ENCODE results near the gene PLIN5. TPM values are rescaled to one million over a fixed set of nuclear protein-coding genes. Genes with fewer than 3 reads are reported as not detected.

The PLIN5 gene
- total and polyA plus RNA-seq, 10 of the 15 experiments (the other 5 are each of a cell fraction or from before 2014, with no cell fraction given) = 0.15 to 0.33 TPM; not detected in 8

GRCh38 chr19:4496304-4496703, 38.7 kb downstream of the PLIN5 start:
- intact Hi-C loops (cut with micrococcal nuclease; ENCODE audit: unreplicated experiment) = no loop called here
- POLR2A ChIA-PET = no interaction called here
- CTCF ChIA-PET = no interaction called here
- Histone ChIP-seq H3K9ac (ENCODE audit: control insufficient read depth, insufficient read depth, low read length) (no peak overlapping the region), H3K4me1 (ENCODE audit: control insufficient read depth, insufficient read depth, low read length) (no peaks in the 10 kb centered on the region), H3K27ac (ENCODE audit: control insufficient read depth, insufficient read depth) (no peak overlapping the region), H3K27me3 (replicated peaks in 1 of 2; ENCODE audit: control insufficient read depth in 2 of 2, insufficient read depth in 2 of 2, low read length in 1 of 2) (no peaks in the 10 kb centered on the region), H4K20me1 (ENCODE audit: control insufficient read depth, insufficient read depth) (no peaks in the 10 kb centered on the region), H3K9me3 (replicated peaks; ENCODE audit: control insufficient read depth, insufficient read depth, low read length) (no peaks in the 10 kb centered on the region), H3K36me3 (ENCODE audit: control insufficient read depth in 2 of 2, insufficient read depth in 2 of 2, low read length in 1 of 2) (peaks cover 7 to 17% of the 10 kb centered on the region in 2 experiments; a peak in 3 of 4 replicates), H3K79me2 (ENCODE audit: control insufficient read depth, insufficient read depth, low read length) (no peaks in the 10 kb centered on the region), H3K4me2 (ENCODE audit: control insufficient read depth, insufficient read depth) (no peak overlapping the region), H3K4me3 (no peak overlapping the region), H2AFZ (ENCODE audit: control insufficient read depth, low read depth, low read length) (no peak overlapping the region)
- BruUV-seq (replicated peaks) = no TSS peak
- DNase-seq (ENCODE audit: low read depth, low spot score) (no peak), FAIRE-seq (no peak), ATAC-seq (no peak)
- RAD21 ChIA-PET (ENCODE audit: unreplicated experiment) = no interaction called here
- TF ChIP-seq KDM1A (IDR thresholded peaks at IDR 0.05; ENCODE audit: borderline replicate concordance) (no peak), RBBP5 (conservative IDR thresholded peaks at IDR 0.05) (no peak), EGR1 (IDR thresholded peaks at IDR 0.05; ENCODE audit: borderline replicate concordance in 1 of 2, low read depth in 2 of 2, low read length in 2 of 2) (no peak), GATAD2B (conservative IDR thresholded peaks at IDR 0.05; ENCODE audit: low read depth) (no peak), CEBPB (IDR thresholded peaks at IDR 0.05; ENCODE audit: borderline replicate concordance in 1 of 2, low read depth in 2 of 2, low read length in 2 of 2) (no peak), RUNX3 (IDR thresholded peaks at IDR 0.05; ENCODE audit: low read length) (no peak), ZNF622 (IDR thresholded peaks at IDR 0.05) (no peak), CUX1 (IDR thresholded peaks at IDR 0.05; ENCODE audit: insufficient replicate concordance, low read depth, low read length) (no peak), LARP7 (IDR thresholded peaks at IDR 0.05) (no peak), YY1 (IDR thresholded peaks at IDR 0.05; ENCODE audit: low read depth, low read length) (no peak), MYC (IDR thresholded peaks at IDR 0.05; ENCODE audit: insufficient read depth, insufficient read length, insufficient replicate concordance, low read length, severe bottlenecking) (no peak), EP300 (IDR thresholded peaks at IDR 0.05; ENCODE audit: borderline replicate concordance in 1 of 2, control insufficient read depth in 1 of 2, low read depth in 2 of 2, low read length in 2 of 2) (no peak)
- TF ChIP-seq, protein P1, sequence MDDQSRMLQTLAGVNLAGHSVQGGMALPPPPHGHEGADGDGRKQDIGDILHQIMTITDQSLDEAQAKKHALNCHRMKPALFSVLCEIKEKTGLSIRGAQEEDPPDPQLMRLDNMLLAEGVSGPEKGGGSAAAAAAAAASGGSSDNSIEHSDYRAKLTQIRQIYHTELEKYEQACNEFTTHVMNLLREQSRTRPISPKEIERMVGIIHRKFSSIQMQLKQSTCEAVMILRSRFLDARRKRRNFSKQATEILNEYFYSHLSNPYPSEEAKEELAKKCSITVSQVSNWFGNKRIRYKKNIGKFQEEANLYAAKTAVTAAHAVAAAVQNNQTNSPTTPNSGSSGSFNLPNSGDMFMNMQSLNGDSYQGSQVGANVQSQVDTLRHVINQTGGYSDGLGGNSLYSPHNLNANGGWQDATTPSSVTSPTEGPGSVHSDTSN (IDR thresholded peaks at IDR 0.05; ENCODE audit: insufficient replicate concordance, low read depth, low read length) = no peak
- TF ChIP-seq, protein P2, sequence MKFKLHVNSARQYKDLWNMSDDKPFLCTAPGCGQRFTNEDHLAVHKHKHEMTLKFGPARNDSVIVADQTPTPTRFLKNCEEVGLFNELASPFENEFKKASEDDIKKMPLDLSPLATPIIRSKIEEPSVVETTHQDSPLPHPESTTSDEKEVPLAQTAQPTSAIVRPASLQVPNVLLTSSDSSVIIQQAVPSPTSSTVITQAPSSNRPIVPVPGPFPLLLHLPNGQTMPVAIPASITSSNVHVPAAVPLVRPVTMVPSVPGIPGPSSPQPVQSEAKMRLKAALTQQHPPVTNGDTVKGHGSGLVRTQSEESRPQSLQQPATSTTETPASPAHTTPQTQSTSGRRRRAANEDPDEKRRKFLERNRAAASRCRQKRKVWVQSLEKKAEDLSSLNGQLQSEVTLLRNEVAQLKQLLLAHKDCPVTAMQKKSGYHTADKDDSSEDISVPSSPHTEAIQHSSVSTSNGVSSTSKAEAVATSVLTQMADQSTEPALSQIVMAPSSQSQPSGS (IDR thresholded peaks at IDR 0.05; ENCODE audit: low read length) = no peak
- TF ChIP-seq, protein P3, sequence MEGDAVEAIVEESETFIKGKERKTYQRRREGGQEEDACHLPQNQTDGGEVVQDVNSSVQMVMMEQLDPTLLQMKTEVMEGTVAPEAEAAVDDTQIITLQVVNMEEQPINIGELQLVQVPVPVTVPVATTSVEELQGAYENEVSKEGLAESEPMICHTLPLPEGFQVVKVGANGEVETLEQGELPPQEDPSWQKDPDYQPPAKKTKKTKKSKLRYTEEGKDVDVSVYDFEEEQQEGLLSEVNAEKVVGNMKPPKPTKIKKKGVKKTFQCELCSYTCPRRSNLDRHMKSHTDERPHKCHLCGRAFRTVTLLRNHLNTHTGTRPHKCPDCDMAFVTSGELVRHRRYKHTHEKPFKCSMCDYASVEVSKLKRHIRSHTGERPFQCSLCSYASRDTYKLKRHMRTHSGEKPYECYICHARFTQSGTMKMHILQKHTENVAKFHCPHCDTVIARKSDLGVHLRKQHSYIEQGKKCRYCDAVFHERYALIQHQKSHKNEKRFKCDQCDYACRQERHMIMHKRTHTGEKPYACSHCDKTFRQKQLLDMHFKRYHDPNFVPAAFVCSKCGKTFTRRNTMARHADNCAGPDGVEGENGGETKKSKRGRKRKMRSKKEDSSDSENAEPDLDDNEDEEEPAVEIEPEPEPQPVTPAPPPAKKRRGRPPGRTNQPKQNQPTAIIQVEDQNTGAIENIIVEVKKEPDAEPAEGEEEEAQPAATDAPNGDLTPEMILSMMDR (IDR thresholded peaks at IDR 0.05 in 2 of 3, conservative IDR thresholded peaks at IDR 0.05 in 1 of 3; ENCODE audit: control insufficient read depth in 2 of 3, extremely low read depth in 1 of 3, insufficient read depth in 1 of 3, low read depth in 3 of 3, low read length in 3 of 3) = no peak
- in situ Hi-C loops (cut with MboI) = no loop called here
- 89% methylated on average over 18 of the region's 18 CpGs for WGBS (ENCODE audit: insufficient coverage, insufficient replicate concordance, low lambda C conversion rate, missing lambda C conversion rate)
- SMC1A ChIA-PET (ENCODE audit: uncharacterized antibody, unreplicated experiment) = no interaction called here
